Measurements from ENCODE around the gene GHITM.

DNA sequence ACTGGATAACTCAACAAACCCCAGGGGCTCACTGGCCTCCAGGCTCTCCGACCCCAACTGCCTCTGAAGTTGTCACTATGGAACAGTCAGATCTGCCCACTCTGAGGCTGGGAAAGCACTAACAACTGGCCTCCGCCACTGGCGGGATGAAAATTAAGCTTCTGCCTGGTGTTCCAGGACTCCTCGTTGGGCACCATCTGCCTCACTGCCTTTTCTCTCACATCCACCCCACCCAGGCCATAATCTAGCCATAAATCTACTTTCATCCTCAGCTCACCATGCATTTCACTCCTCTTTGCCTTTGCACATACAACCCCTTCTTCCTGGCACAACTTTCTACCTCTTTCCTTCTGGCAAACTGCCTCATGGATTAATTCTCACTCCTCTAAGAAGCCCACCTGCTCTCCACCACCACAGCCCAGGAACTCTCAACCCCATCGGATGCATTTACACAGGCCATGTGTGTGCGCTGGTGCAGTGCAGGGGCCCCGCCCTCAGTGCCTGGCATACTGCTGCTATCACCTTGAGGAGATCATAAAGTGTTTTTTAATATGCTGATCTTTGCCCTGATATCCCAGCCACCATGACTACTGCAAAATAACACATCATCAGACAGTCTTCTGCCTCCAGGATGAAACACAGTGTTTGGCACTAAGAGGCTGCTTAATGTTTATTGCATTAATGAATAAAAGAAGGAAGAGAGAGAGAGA lies 59.1 kb downstream of the GHITM start:
- TF ChIP-seq, protein P1, sequence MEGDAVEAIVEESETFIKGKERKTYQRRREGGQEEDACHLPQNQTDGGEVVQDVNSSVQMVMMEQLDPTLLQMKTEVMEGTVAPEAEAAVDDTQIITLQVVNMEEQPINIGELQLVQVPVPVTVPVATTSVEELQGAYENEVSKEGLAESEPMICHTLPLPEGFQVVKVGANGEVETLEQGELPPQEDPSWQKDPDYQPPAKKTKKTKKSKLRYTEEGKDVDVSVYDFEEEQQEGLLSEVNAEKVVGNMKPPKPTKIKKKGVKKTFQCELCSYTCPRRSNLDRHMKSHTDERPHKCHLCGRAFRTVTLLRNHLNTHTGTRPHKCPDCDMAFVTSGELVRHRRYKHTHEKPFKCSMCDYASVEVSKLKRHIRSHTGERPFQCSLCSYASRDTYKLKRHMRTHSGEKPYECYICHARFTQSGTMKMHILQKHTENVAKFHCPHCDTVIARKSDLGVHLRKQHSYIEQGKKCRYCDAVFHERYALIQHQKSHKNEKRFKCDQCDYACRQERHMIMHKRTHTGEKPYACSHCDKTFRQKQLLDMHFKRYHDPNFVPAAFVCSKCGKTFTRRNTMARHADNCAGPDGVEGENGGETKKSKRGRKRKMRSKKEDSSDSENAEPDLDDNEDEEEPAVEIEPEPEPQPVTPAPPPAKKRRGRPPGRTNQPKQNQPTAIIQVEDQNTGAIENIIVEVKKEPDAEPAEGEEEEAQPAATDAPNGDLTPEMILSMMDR (IDR thresholded peaks at IDR 0.05): no peak
- no peak for TF ChIP-seq POLR2A (IDR thresholded peaks at IDR 0.05)
